GM18499 (cell line): ENCODE data around the gene CMSS1.
A peak's percentile ranks its signal among the peaks of the same experiment; 100 is the strongest.

ENCODE experiments used
- ATAC-seq: cut with Tn5 transposase; IDR thresholded peaks from one replicate; pipeline ENCODE4 v1.9.1; 2021; ENCODE audit warnings: moderate number of reproducible peaks; ENCODE audit not compliant: insufficient read depth, unreplicated experiment

Gene CMSS1

DNA sequence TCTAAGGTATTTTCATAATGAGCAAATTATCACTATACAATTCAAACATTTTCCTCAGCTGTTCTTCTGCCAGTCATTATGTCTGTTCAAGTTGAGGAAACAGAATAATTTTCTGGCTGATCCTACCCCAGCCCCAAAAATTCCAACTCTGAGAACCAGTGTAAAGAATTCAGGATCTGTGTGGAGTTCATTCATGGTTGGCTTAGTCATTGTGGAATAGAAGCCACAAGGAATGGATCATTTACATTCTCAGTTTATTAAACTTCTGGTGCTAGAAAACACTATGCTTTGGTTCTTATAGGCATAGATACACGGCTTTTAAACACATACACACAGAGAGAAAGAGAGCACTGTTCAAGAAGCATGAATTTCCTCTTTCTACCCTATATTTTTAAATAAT, 134.6 kb downstream of the CMSS1 start:
- no peak for ATAC-seq

DNA sequence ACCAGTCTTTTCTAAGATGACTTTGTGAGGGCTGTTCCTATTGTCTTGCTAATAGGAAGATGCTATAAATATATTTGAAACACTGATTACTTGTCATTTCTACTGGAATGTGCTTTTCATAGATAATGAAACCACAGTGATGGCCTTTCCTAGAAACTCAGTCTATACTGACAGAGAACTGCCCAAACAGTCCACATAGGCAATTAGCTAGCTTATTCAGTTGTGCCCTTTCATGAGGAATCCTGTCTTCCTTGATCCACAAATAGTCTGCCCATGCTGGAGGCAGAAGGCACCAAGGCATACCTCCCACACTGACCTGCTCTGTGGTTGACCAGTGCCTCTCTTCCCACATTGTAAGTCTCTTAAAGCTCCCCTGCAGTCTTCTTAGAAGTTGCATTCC, 135.9 kb downstream of the CMSS1 start:
- no peak for ATAC-seq

DNA sequence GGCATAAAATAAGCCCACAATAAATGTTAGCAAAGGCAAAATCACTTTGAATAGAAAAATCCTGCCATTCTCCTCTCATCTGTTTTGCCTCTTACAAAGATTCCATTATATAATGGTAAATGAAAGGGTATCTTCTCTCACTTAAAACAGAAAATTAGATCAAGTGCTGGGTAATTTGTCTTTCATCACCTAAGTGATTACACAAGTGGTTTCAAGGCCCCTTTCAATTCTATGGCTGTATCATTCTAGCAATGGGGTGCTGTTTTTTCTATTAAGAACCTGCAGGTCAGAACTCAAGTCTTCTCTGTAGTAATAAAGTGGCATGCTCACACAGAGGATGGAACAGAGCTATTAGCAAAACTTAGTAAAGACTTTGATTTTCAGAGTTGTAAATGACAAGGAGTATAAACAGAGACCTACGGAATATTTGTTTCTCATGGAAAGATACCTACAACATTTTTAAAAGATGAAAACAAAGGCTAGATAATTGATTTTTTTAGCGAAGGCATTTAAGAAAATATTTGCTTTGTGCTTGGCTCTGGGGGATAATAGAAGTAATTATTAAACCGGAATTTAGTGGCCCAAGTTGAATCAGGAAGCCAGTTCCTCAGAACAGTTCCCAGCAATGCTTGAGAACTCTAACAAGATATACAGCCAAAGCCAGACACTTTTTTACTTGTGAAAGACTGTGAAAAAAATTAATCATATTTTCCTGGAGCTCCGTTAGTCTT, 137.4 kb downstream of the CMSS1 start:
- no peak for ATAC-seq

DNA sequence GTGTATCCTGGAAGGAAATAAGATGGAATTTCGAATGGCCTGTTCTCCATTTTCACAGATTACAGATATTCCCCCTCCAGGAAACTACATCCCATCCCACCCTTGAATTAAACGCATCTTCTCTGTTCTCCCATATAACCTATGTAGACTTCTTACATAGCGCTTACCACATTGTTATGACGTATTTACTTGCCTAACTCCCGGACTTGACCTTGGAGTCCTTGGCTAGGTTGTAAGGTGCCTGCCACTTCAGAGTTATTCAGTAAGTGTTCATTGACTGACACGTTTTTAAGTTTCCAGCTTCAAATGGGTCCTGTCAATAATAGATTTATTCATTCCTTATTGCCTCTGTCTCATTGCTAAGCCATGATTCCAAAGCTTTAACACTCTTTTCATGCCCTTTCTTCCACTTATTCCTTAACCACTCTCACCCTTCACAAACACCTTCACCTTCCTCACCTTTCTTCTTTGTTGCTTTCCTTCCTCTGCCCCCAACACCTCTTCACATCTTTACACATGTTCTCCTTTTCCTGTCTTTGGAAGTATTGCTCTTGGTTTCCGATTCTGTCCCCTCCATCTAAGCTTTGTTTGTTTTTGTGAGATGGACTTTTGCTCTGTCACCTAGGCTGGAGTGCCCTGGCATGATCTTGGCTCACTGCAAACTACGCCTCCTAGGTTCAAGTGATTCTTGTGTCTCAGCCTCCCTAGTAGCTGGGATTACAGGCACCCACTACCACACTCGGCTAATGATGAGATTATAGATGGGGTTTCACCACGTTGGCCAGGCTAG, 138.3 kb downstream of the CMSS1 start:
- ATAC-seq = no peak

DNA sequence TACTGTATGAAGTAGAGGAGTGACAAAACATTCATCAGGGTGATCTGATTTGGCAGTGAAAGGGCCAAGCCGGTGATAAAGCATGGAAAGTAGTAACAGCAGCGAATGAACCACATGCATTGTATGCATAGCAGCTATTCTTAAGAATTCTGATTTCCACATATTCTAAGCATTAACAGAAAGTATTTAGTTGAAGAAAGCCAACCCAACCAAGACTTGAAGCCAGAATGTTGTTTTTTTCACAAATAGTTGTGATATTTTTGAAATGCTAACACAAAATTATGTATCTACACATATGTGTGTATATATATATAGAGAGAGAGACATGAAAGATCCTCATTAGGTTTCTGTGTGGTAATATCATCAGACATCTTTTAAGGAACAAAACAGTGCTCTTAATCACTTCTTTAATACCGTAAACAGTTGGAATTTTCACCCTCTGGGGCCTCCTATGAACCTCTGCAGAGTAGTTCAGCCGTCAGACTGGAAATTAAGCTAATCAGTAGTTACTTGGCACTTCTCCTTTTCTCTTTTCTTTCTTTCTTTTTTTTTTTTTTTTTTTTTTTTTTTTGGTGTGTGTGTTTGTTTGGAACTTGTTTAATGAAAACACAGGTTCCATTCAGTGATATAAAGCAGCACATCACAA, 139.6 kb downstream of the CMSS1 start:
- no peak for ATAC-seq

DNA sequence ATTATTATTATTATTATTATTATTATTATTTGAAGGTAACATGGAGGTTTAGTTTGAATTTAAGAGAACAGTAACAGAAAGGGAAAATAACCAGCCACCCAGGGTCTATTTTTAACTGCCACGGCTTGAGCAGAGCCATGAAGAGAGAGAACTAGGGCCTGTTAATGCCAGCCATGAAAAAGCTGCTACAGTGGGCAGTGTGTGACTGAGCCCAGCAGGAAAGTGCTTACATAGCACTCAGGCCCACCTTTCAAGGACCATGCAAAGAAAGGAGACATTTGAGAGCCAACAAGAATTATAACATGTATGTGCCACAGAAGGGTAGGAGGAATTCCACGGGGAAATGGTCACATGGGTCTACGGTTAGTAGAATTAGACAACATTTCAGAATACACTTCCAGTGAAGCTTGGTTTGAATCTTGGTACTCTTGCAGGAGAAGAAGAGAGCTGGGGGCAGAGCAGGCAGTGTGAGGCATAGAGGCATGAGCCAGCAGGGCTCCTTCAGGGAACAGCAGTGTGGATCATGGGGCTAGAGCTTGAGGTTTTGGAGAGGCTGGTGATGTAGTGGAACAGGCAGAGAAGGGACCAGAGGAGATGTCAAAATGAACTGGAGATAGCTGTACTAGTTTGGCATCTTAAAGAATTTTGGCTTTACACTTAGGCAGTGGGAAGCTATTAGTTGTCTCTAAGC, 140.7 kb downstream of the CMSS1 start:
- no peak for ATAC-seq

DNA sequence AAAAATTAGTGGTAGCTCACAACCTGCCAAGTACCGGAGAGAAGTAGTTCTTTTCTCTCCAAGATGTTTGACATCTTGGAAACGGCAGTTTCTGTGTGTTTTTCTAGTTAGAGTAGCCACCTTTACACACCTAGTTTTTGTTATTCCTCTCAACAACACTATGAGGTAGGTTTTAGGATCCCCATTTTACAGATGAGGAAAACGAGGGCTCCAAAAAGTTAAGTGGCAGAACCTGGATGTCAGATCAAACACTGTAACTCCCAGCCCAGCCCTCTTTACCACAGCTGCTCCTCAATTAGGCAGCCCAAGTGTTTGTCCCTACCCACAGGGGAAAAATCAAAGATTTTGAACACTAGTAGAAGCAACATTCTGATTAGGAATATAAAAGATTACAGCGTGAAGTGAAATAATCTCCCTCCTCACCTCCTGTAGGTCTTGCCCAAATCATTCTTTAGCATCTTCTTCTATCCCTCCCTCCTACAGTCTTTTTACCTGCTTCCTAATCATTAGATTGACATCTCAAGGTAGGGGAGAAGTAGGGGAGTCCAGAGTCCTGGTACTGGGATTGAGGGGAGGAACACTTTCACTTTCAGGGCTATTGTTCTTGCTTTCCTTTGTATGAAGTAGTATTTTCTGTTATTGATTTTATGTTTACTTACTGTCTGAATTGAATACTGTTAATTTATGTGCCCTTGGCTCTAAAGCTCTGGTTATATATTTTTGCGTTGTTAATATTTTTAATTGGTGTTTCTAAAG, 142.6 kb downstream of the CMSS1 start:
- ATAC-seq = no peak

DNA sequence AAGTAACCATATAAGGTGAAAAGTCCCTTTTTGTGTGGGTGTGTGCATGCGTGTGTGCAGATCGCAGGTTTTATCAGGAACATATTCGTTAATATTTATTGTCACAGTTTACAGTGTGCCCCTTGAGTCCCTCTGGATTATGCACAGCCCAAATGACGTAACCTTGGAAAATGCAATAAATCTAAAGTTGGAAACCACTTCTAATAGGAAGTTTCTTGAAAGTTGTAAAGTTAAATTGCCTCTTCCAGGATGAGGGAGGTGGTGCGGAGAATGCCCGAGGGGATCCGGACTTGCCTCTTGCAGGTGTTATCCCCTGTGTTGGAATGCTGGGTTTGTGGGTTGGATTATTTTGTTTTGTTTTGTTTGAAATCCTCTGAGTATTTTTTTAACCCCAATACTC, 143.3 kb downstream of the CMSS1 start:
- ATAC-seq = no peak

DNA sequence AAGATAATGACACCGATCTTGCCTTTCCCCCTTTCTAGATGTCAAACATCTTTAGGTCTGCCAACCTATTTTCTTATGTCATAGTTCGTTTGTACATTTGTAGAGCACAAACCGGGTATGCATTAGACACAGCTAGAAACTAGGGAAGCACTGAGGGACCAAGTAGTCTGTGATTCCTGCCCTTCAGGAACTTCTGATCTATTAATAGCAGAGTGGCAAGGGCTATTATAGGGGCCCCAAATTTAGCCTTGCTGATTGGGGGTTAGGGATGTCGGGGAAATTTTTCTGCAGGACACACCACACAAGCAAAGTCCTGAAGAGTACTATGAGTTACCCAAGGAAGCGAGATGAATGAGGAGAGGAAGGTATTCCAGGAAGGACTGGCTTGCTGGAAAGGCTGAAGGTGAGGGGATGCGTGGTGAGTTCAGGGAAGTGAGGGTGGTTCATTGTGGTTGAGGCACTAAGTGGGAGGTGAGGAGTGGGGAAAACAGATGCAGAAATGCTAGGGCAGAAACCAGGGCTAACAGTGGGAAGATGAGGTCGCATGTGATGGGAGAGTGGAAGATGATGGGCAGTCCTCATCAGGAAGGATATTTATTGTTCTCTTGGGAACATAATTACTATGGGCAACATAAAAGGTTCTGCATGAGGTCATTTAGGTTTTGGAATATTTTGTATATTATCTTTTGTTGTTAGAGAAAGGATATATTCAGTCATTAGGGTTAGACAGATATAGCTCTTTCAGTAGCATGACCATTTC, 144.3 kb downstream of the CMSS1 start:
- ATAC-seq = no peak

DNA sequence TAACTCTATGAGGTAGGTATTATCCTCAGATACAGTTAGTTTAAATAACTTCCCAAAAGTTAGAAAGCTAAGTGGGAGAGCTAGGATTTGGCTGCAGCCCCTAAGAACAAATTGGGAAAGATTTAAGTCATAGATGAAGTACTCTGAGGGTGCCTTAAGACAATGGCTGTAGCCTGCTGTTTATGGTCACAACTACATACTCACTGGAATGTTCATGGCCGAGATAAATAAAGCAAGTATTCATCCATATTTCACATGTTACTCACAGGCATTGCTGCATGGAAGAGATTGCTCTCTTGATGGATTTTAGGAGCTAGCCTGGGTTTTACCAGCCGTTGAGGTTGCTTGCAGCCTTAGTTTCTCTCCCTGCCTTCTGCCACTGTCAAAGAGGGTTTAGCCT, 145.0 kb downstream of the CMSS1 start:
- ATAC-seq = no peak

DNA sequence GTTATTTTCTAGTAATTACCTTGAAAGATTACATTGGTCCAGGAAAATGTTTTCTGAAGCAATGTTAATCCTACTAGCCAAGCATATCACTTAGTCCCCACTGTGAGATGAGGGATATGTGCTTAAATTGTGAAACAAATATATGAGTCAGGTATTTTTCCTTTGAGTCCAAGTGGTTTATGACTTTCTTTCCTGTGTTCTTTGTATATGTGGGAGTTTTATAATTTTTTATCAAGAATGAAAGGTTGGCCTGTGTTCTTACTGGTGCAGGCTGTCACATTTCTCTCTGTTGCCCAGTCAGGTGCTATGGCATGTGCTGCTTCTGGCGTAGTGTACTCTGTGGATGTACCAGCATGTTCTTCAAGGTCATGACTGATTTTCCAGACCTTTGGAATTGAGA, 147.4 kb downstream of the CMSS1 start:
- no peak for ATAC-seq

DNA sequence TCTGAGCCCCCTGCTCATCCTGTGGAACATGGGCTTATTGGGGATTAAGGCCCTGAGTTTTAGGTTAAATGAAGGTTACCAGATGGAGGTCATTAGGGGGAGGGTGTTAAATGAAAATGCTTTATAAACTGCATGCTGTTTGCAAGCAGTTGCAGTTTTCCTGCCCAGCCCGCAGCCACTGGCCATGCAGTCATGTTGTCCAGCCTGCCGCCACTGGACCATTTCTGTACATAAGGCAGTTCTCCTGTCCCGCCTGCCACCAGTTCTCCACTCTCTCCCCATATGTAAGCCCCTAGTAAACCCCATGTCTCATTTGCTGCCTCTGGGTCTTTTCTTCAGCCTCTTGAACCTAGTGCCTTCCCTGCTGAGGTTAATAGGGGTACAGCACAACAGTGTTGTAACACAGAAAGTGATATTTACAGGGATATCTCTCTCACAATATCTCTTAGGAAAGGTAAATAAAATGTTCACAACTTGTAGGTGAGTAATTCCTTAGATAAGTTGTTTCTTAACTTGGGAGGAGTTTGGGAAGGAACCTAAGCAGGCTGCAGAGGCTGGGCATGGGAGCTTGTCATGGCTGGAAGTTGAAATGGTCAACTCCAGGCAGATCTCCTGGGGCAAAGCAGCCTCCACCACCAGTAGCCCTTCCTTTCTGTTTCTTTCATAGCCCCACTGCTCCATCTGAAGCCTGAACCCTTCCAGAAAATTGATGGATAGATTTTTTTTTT, 148.2 kb downstream of the CMSS1 start:
- ATAC-seq = no peak

DNA sequence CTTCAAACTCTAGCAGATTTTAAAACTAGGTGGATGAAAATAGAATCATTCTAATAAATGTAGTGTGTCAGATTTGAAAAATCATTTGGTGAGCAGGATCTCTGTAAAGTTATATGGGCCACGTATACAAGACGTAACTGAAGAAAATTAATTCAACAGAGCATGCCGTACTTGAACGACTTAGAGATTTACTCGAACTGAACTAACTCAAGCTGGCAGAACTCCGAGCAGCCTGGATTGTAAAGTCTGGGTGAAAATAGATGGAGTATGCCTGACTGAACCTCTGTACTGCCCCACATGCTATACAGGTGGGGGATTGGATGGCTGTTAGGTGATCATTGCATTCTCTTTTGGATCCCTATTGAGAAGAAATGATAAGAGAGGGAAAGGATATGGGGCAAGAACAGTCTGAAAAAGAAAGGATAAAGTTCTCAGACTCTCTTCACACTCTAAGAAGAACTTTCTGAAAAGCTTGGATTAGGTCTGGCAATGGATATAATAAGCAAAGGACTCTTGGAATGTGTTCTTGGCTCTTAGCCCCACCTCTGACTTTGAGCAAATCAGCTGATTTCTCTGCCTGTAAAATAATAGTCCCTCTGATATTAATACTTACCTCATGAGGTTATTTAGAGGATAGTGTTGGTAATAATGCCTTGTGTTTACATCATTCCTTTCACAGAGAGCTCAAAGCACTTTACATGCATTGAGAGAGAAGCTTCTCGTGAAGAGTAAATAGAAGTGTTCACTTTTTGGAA, 149.2 kb downstream of the CMSS1 start:
- no peak for ATAC-seq

DNA sequence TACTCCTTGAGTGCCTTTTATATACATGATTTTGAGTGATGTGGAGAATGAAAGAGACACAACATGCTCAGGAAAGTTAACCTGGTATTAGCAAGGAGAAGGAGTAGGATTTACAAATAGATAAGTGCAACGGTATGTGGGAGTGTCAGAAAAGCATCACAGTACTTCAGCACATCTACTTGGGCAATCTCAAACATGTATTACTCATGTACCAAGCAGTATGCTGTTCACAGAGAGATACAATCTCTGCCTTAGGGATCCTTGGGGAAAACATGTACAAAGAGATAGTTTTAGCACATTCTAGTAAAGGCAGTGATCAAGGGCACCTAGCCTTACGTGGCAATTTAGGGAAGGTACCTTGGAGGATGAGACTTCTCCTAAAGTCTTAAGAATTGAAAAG, 150.1 kb downstream of the CMSS1 start:
- no peak for ATAC-seq

DNA sequence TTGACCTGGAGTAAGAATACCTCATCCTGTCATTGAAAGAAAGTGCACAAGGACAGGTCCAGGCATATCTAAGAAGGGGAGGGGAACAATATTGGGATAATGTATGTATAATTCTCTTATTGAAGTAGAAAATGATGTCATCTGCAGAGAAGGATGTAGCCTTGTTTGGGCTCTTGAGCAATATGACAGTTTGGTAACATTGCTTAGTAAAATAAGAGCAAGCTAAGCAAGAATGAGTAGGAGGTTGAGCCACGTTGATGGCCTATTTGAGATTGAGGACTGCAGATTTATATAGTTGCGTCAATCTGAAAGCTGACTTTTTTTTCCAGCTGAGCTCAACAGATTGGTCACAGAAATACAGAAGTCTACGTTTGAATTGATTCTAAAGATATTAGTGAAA, 151.5 kb downstream of the CMSS1 start:
- ATAC-seq = no peak

DNA sequence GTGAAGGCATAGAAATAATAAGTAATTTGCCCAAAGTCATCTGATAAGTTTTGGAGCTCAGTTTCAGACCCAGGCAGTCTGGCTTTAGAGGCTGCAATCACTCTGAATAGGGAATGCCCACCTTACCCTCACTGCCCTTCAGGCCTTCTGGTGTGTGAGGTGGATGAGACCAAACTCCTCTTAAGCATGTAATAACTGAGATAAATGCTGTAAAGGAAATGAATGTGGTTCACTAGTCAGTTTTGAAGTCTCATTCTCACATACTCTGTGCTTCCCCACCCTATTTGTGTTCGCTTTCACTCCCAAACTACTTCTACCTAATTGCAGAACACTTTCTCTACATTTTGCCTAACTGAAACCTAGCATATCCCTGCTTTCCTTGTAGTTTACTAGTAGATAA, 152.5 kb downstream of the CMSS1 start:
- ATAC-seq = peak; percentile 94

DNA sequence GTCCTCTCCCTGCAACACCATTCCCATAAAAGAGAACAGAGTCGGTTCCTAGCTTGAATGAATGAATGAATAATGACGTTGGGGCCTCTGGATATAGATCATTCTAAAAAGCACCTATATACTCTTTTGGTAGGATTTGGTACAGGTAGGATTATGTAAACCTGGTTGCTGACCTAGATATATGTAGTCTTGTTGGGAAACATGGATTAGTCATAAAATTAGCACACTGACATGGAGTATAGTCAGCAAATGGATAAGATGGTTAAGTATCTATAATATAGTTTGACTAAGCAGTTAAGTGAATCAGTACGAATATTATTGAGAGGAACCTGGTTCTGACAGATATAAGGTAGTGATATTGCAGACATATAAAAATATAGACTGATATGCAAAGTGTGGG, 154.1 kb downstream of the CMSS1 start:
- ATAC-seq = no peak
